Natural killer cell (primary cell): ENCODE measurements around the gene DNTTIP2. TPM values are rescaled to one million over a fixed set of nuclear protein-coding genes. Genes with fewer than 3 reads are reported as not detected.

Experiments used
- ATAC-seq, 3 donors: fragments of 150-1000 bp in 2 of 3; fragments of 200-7000 bp in 1 of 3; cut with Tn5 transposase; 1 replicate in 1 of 3; 2 replicates in 2 of 3; pipeline ENCODE4 v1.10.0; 2021; ENCODE audit warnings: mild to moderate bottlenecking in 2 of 3, moderate library complexity in 2 of 3
- DNase-seq, 2 donors: peaks; one replicate each; pipeline versions ENCODE4 v3.0.0 to v3.0.0-alpha.2; 2013 to 2021; ENCODE audit warnings: mixed read lengths in 1 of 2
- H3K27ac ChIP-seq: one replicate; pipeline ENCODE4 v1.5.1; 2013; ENCODE audit warnings: mild to moderate bottlenecking, low read length
- H3K27me3 ChIP-seq: one replicate; pipeline ENCODE4 v1.6.1; 2013; ENCODE audit warnings: low read length; ENCODE audit not compliant: control insufficient read depth, insufficient read depth
- H3K36me3 ChIP-seq: one replicate; pipeline ENCODE4 v1.6.1; 2013; ENCODE audit warnings: low read length; ENCODE audit not compliant: control insufficient read depth, insufficient read depth
- H3K4me1 ChIP-seq: one replicate; pipeline ENCODE4 v1.6.1; 2013; ENCODE audit warnings: low read length; ENCODE audit not compliant: control insufficient read depth, insufficient read depth
- H3K4me3 ChIP-seq: one replicate; pipeline ENCODE4 v1.5.1; 2013; ENCODE audit warnings: low read length
- H3K9me3 ChIP-seq: one replicate; pipeline ENCODE4 v1.6.1; 2013; ENCODE audit warnings: low read length; ENCODE audit not compliant: control insufficient read depth, insufficient read depth
- H3K27ac Mint-ChIP-seq, 2 donors: one replicate each; pipeline ENCODE4 v1.8.0; 2022; ENCODE audit warnings: mild to moderate bottlenecking in 2 of 2, mixed read lengths in 2 of 2, moderate library complexity in 1 of 2
- H3K27me3 Mint-ChIP-seq, 2 donors: one replicate each; pipeline ENCODE4 v1.8.0; 2022; ENCODE audit warnings: low read depth in 2 of 2, mixed read lengths in 2 of 2
- H3K36me3 Mint-ChIP-seq: one replicate; pipeline ENCODE4 v1.8.0; 2022; ENCODE audit warnings: mixed read lengths
- H3K4me1 Mint-ChIP-seq, 2 donors: one replicate each; pipeline ENCODE4 v1.8.0; 2022; ENCODE audit warnings: mixed read lengths in 2 of 2
- H3K4me3 Mint-ChIP-seq: one replicate; pipeline ENCODE4 v1.8.0; 2022; ENCODE audit warnings: mild to moderate bottlenecking, moderate library complexity, mixed read lengths
- H3K9me3 Mint-ChIP-seq, 2 donors: one replicate each; pipeline ENCODE4 v1.8.0; 2022; ENCODE audit warnings: mixed read lengths in 2 of 2
- WGBS: methylation state at CpG from one replicate; pipeline ENCODE4 v1.1.7; 2013; ENCODE audit warnings: missing lambda C conversion rate; ENCODE audit not compliant: insufficient coverage; 5-methylcytosine and 5-hydroxymethylcytosine counted together
- intact Hi-C: fragments of 100-400 bp; cut with micrococcal nuclease; formaldehyde crosslinking; loops from one replicate; pipeline ENCODE4 v1.14.2; 2022
- total RNA-seq, 4 donors: library from RNA; stranded (reverse); fragments of 120-200 nt in 1 of 4; gene quantifications; one replicate each; pipeline versions ENCODE4 v1.2.3 to v1.2.4, GENCODE V29; 2013 to 2022
- TF ChIP-seq, protein P1 (sequence below): fragments of 200-600 bp; IDR thresholded peaks from one replicate; pipeline ENCODE4 v1.8.0; 2022; ENCODE audit warnings: antibody characterized with exemption

DNTTIP2 gene
- total RNA-seq, 3 donors from 2014 or later (not counting 1 experiment from before 2014, with no cell fraction given): 88.5 to 104 (median 97.3) TPM

DNA sequence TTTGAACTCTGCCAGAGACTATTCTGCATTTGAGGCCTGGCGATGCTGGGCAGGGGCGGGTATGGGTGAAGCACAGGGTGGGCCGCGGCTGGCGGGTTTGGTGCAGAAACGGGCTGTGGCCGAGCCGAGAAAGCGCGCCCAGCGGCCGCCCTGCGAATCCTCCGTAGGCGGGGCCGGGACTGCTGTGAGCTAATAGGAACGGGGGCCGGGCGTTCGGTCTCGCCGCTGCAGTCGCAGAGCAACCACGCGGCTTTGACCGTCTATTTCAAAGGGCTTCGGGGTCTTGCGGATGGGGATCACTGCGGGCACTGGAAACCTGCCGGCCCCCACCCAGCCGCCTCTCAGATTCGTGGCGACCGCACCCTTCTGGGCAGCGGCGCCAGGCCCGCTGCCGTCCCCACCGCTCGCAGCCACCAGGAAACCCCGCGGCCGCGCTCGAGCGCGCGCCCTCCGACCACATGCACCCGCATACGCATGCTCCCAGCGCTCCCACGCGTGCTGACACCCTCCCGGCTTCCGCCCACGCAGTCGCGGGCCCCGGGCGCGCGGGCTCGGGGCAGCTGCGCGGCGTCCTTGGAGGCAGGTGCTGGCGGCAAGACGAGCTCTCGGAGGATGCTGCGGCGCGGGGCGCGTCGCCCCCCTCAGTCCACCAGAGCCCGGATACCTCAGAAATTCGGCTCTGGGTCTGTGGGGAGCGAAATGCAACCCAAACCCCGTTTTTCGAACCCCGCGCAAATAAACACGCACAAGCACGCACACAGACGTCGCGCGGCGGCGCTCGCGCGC is 32.6 kb downstream of the DNTTIP2 start:
- intact Hi-C loops: loop anchor here (1.0 to 10.0 kb wide), 8 partner anchors 63 to 882 kb away; partner anchors contain the start of genes DIPK1A and GCLM
- under 1% methylated on average over 94 of the region's 94 CpGs for WGBS
- peaks cover 0 to 3% of the 10 kb centered on the region in 2 donors for H3K27me3 Mint-ChIP-seq

DNA sequence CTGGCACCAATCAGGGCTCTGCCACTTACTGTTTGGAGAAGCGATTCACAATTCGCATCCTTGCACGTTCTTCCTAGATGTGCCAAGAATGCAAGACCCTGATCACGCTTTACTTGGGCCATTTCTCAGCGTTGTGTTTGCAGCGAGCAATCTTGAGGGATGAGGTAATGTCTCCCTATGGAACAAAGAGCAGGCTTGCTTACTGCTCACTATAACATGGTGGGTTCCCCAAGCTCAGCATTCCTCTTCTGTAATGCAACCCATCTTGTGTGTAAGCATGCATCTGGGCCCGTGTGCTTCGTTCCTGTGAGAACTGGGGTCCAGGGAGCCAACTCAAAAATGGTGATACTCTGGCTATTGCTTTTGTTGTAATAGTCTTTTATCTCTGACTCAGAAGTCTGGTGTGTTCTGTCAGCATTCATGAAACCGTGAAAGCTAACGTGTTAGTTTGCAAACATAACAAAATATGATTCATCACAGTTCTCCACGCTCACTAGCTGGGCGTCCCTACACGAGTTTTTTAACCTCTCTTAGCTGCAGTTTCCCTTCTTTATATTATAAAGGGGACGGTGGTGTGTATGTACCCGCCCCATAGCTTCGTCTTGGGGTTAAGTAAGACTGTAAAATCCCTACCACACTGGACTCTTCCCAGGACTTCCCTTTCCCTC is 33.3 kb downstream of the DNTTIP2 start:
- peak overlapping the region; percentile 95 to 99 for H3K27ac Mint-ChIP-seq
- H3K36me3 Mint-ChIP-seq: no peaks in the 10 kb centered on the region
- peaks cover 41% of the 10 kb centered on the region in 2 donors for H3K4me1 Mint-ChIP-seq
- WGBS: 56% methylated on average over 10 of the region's 16 CpGs
- intact Hi-C loops: loop anchor here (1.0 to 10.0 kb wide), 8 partner anchors 64 to 881 kb away; partner anchors contain the start of genes DIPK1A and GCLM
- H3K9me3 Mint-ChIP-seq: no peaks in the 10 kb centered on the region
- Histone ChIP-seq H3K9me3 (no peaks in the 10 kb centered on the region), H3K36me3 (no peaks in the 10 kb centered on the region), H3K27ac (peak overlapping the region; percentile 96), H3K4me1 (peaks cover 24% of the 10 kb centered on the region), H3K4me3 (peak overlapping the region; percentile 98), H3K27me3 (no peaks in the 10 kb centered on the region)
- ATAC-seq (peak; percentile 46 to 69 (median 57)), DNase-seq (peak in 1 of 2 donors; percentile 66)
- H3K4me3 Mint-ChIP-seq: peak overlapping the region; percentile 97
- H3K27me3 Mint-ChIP-seq: peaks cover 0 to 3% of the 10 kb centered on the region in 2 donors
- TF ChIP-seq, protein P1, sequence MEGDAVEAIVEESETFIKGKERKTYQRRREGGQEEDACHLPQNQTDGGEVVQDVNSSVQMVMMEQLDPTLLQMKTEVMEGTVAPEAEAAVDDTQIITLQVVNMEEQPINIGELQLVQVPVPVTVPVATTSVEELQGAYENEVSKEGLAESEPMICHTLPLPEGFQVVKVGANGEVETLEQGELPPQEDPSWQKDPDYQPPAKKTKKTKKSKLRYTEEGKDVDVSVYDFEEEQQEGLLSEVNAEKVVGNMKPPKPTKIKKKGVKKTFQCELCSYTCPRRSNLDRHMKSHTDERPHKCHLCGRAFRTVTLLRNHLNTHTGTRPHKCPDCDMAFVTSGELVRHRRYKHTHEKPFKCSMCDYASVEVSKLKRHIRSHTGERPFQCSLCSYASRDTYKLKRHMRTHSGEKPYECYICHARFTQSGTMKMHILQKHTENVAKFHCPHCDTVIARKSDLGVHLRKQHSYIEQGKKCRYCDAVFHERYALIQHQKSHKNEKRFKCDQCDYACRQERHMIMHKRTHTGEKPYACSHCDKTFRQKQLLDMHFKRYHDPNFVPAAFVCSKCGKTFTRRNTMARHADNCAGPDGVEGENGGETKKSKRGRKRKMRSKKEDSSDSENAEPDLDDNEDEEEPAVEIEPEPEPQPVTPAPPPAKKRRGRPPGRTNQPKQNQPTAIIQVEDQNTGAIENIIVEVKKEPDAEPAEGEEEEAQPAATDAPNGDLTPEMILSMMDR: no peak

More for the DNA sequence above, 32.6 kb downstream of the DNTTIP2 start:
- H3K36me3 ChIP-seq: no peaks in the 10 kb centered on the region
- peaks cover 25% of the 10 kb centered on the region for H3K4me1 ChIP-seq
- peak overlapping the region; percentile 96 for H3K27ac ChIP-seq
- no peaks in the 10 kb centered on the region for H3K9me3 ChIP-seq
- DNase-seq (peak; percentile 84 to 94), ATAC-seq (peak; percentile 45 to 71 (median 62))
- TF ChIP-seq, protein P1: no peak
- Mint-ChIP-seq H3K27ac (peak overlapping the region; percentile 95 to 99), H3K4me1 (peaks cover 41% of the 10 kb centered on the region in 2 donors), H3K36me3 (no peaks in the 10 kb centered on the region), H3K9me3 (no peaks in the 10 kb centered on the region), H3K4me3 (peak overlapping the region; percentile 97)
- no peaks in the 10 kb centered on the region for H3K27me3 ChIP-seq
- peak overlapping the region; percentile 98 for H3K4me3 ChIP-seq

DNA sequence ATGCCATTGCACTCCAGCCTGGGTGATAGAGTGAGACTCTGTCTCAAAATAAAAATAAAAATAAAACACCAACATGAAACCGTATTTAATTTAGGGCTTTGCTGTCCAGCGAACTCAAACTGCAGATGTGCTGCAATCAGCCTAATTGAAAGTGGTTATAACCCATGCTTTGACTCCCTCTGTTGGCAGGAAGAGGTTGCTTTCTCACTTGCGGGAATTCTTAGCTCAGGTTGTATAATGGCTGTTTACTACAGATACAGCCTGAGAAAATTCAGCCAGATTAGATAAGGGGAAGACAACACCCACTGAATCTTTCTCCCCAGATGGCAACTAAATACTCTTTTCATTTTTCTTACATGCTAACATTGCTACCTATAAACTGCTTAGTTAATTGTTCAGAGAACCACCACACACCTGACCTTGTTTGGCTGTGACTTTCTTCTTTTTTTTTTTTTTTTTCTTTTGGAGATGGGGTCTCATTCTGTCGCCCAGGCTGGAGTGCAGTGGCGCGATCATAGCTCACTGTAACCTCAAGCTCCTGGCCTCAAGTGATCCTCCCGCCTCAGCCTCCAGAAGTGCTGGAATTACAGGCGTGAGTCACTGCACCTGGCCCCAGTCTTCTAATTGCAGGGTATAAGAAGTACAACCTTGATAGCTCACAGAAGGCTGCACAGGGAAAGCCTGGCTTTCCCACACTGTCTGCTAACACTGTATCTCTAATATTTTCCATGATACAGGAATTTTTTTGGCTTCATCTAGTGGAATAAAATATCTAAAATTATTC is 34.6 kb downstream of the DNTTIP2 start:
- no peaks in the 10 kb centered on the region for H3K36me3 ChIP-seq
- Mint-ChIP-seq H3K27ac (peak overlapping the region; percentile 95 to 99), H3K36me3 (no peaks in the 10 kb centered on the region), H3K9me3 (no peaks in the 10 kb centered on the region), H3K4me1 (peaks cover 34 to 35% of the 10 kb centered on the region in 2 donors), H3K27me3 (peaks cover 0 to 3% of the 10 kb centered on the region in 2 donors), H3K4me3 (peak overlapping the region; percentile 59)
- intact Hi-C loops: loop anchor here (1.0 to 10.0 kb wide), 6 partner anchors 30 to 880 kb away; partner anchors contain the start of gene DIPK1A
- 52% methylated on average over 8 of the region's 8 CpGs for WGBS
- H3K27ac ChIP-seq: no peak overlapping the region
- TF ChIP-seq, protein P1: peak; percentile 56
- peaks cover 22% of the 10 kb centered on the region for H3K4me1 ChIP-seq
- H3K27me3 ChIP-seq: no peaks in the 10 kb centered on the region
- ATAC-seq (no peak), DNase-seq (peak in 1 of 2 donors; percentile 83)
- H3K9me3 ChIP-seq: no peaks in the 10 kb centered on the region
- no peak overlapping the region for H3K4me3 ChIP-seq
